Measurements from ENCODE around the gene REPIN1.

DNA sequence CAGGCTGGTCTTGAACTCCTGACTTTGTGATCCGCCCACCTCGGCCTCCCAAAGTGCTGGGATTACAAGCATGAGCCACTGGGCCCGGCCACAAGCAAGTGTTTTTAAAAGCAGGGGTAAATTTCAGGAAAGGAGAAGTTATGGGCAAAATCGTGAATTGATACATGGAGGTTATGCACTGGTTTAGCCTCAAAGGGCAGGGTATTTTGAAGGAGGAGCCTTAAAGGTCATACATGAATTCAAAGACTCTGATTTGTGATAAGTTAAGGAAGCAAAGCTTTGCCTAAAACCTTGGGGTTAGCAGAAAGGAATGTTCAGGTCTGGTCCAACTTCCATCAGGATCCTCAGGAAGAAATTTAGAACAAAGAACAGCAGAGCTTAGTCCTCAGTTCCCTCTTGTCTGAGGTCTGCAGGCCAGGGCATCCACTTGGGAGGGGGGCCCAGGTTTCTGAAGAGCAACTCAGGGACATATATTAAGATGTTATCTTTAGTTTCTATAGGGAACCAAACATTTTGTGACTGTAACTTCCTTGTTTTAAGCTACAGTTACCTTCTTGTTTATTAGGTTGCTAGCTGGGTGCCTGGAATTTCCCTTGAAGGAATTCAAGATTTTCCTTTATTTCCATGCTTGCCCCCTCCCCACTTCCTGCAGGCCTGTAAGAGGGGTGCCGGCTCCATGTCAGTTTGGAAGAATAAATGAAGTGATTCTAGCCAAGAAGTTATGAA is 2.8 kb upstream of the REPIN1 start:
- TF ChIP-seq, protein P1, sequence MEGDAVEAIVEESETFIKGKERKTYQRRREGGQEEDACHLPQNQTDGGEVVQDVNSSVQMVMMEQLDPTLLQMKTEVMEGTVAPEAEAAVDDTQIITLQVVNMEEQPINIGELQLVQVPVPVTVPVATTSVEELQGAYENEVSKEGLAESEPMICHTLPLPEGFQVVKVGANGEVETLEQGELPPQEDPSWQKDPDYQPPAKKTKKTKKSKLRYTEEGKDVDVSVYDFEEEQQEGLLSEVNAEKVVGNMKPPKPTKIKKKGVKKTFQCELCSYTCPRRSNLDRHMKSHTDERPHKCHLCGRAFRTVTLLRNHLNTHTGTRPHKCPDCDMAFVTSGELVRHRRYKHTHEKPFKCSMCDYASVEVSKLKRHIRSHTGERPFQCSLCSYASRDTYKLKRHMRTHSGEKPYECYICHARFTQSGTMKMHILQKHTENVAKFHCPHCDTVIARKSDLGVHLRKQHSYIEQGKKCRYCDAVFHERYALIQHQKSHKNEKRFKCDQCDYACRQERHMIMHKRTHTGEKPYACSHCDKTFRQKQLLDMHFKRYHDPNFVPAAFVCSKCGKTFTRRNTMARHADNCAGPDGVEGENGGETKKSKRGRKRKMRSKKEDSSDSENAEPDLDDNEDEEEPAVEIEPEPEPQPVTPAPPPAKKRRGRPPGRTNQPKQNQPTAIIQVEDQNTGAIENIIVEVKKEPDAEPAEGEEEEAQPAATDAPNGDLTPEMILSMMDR (IDR thresholded peaks at IDR 0.05; ENCODE audit: insufficient read depth, low read length, poor library complexity, severe bottlenecking), result no peak
- no peak for TF ChIP-seq EZH2phosphoT487 (conservative IDR thresholded peaks at IDR 0.05; ENCODE audit: low read length)

All from SU-DHL-6 (cell line).